Measurements from ENCODE around the gene CACHD1. TPM values are rescaled to one million over a fixed set of nuclear protein-coding genes. Genes with fewer than 3 reads are reported as not detected.

CACHD1 gene
- total and polyA plus RNA-seq, 9 of the 15 experiments (the other 6 are each of a cell fraction or from before 2014, with no cell fraction given): 0.07 TPM; not detected in 8

GRCh38 chr1:64479874-64480273 lies 9.9 kb downstream of the CACHD1 start:
- Histone ChIP-seq H4K20me1 (replicated peaks; ENCODE audit: control insufficient read depth, insufficient read depth, low read length) (no peaks in the 10 kb centered on the region), H3K4me1 (replicated peaks in 1 of 2; ENCODE audit: control insufficient read depth in 2 of 2, insufficient read depth in 2 of 2, low read length in 2 of 2) (no peaks in the 10 kb centered on the region), H3K27ac (ENCODE audit: extremely low read depth, low read depth, low read length) (no peak overlapping the region), H3K4me3 (no peak overlapping the region), H3K9me3 (replicated peaks; ENCODE audit: control insufficient read depth, insufficient read depth, low read depth, low read length) (no peaks in the 10 kb centered on the region), H3K9me1 (ENCODE audit: control insufficient read depth, insufficient read depth, low read length) (no peaks in the 10 kb centered on the region), H3K4me2 (ENCODE audit: insufficient read depth, low read length) (no peak overlapping the region), H3K9ac (ENCODE audit: insufficient read depth in 1 of 2, low read depth in 2 of 2, low read length in 2 of 2) (no peak overlapping the region), H3K36me3 (ENCODE audit: control insufficient read depth, insufficient read depth, low read length) (no peaks in the 10 kb centered on the region), H3K79me2 (ENCODE audit: control insufficient read depth, insufficient read depth, low read length) (no peaks in the 10 kb centered on the region), H3K27me3 (ENCODE audit: control insufficient read depth in 2 of 2, insufficient read depth in 2 of 2, low read length in 2 of 2) (peaks cover 0 to 3% of the 10 kb centered on the region in 2 experiments; a peak in 2 of 5 replicates), H2AFZ (ENCODE audit: low read depth, low read length) (no peak overlapping the region)
- in situ Hi-C loops (cut with MboI): no loop called here
- no peak for TF ChIP-seq ZEB2 (IDR thresholded peaks at IDR 0.05)
- no peak for TF ChIP-seq MCM2 (IDR thresholded peaks at IDR 0.05; ENCODE audit: low read depth)
- TF ChIP-seq ZNF3 (CRISPR knock-in tag; IDR thresholded peaks at IDR 0.05): no peak
- no peak for TF ChIP-seq HBP1 (CRISPR knock-in tag; IDR thresholded peaks at IDR 0.05)
- TF ChIP-seq KDM1A (IDR thresholded peaks at IDR 0.05): no peak
- TF ChIP-seq LEF1 (IDR thresholded peaks at IDR 0.05): no peak
- TF ChIP-seq HDAC8 (tag; IDR thresholded peaks at IDR 0.05): no peak
- TF ChIP-seq, protein P1, sequence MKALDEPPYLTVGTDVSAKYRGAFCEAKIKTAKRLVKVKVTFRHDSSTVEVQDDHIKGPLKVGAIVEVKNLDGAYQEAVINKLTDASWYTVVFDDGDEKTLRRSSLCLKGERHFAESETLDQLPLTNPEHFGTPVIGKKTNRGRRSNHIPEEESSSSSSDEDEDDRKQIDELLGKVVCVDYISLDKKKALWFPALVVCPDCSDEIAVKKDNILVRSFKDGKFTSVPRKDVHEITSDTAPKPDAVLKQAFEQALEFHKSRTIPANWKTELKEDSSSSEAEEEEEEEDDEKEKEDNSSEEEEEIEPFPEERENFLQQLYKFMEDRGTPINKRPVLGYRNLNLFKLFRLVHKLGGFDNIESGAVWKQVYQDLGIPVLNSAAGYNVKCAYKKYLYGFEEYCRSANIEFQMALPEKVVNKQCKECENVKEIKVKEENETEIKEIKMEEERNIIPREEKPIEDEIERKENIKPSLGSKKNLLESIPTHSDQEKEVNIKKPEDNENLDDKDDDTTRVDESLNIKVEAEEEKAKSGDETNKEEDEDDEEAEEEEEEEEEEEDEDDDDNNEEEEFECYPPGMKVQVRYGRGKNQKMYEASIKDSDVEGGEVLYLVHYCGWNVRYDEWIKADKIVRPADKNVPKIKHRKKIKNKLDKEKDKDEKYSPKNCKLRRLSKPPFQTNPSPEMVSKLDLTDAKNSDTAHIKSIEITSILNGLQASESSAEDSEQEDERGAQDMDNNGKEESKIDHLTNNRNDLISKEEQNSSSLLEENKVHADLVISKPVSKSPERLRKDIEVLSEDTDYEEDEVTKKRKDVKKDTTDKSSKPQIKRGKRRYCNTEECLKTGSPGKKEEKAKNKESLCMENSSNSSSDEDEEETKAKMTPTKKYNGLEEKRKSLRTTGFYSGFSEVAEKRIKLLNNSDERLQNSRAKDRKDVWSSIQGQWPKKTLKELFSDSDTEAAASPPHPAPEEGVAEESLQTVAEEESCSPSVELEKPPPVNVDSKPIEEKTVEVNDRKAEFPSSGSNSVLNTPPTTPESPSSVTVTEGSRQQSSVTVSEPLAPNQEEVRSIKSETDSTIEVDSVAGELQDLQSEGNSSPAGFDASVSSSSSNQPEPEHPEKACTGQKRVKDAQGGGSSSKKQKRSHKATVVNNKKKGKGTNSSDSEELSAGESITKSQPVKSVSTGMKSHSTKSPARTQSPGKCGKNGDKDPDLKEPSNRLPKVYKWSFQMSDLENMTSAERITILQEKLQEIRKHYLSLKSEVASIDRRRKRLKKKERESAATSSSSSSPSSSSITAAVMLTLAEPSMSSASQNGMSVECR (CRISPR knock-in tag; IDR thresholded peaks at IDR 0.05): no peak
- TF ChIP-seq, protein P2, sequence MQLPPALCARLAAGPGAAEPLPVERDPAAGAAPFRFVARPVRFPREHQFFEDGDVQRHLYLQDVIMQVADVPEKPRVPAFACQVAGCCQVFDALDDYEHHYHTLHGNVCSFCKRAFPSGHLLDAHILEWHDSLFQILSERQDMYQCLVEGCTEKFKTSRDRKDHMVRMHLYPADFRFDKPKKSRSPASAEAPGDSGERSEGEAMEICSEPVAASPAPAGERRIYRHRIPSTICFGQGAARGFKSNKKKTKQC (CRISPR knock-in tag; IDR thresholded peaks at IDR 0.05): no peak
- TF ChIP-seq ZNF232 (CRISPR knock-in tag; IDR thresholded peaks at IDR 0.05): no peak
- no peak for TF ChIP-seq ZNF121 (CRISPR knock-in tag; conservative IDR thresholded peaks at IDR 0.05)
- no peak for TF ChIP-seq PATZ1 (CRISPR knock-in tag; IDR thresholded peaks at IDR 0.05; ENCODE audit: borderline replicate concordance)
- no peak for TF ChIP-seq ZNF175 (CRISPR knock-in tag; IDR thresholded peaks at IDR 0.05; ENCODE audit: low read depth)
- no peak for TF ChIP-seq TSC22D4 (tag; IDR thresholded peaks at IDR 0.05)
- TF ChIP-seq SNAPC5 (CRISPR knock-in tag; IDR thresholded peaks at IDR 0.05): no peak
- DNase-seq (ENCODE audit: extremely low read depth in 1 of 4, low spot score in 3 of 4) (no peak), ATAC-seq (no peak), FAIRE-seq (no peak)
- POLR2A ChIA-PET: interaction anchor here (1.0 kb wide), 1 partner anchor 481 kb away, joined by 3 read pairs; no protein-coding TSS in a partner anchor
- intact Hi-C loops (cut with micrococcal nuclease): no loop called here
- no TSS peak for BruUV-seq (replicated peaks)
- CTCF ChIA-PET (ENCODE audit: low intra/inter-chr PET ratio): no interaction called here
- WGBS (ENCODE audit: insufficient coverage, low coverage, missing lambda C conversion rate): 0% methylated on average over 1 of the region's 1 CpG

Data from K562 (cell line).